K562 (cell line): ENCODE data around the gene TEFM. TPM values are rescaled to one million over a fixed set of nuclear protein-coding genes. Genes with fewer than 3 reads are reported as not detected.
A peak's percentile ranks its signal among the peaks of the same experiment; 100 is the strongest.

Source experiments
- ARNT ChIP-seq, 2 experiments: fragments of 450-650 bp; IDR thresholded peaks; 2 replicates each; pipeline ENCODE4 v1.6.1; 2016; ENCODE audit warnings: mild to moderate bottlenecking in 1 of 2
- CHD2 ChIP-seq: IDR thresholded peaks from 2 replicates; pipeline ENCODE4 v1.6.1; 2011; ENCODE audit warnings: low read depth, low read length
- ETV1 ChIP-seq: fragments of 450-650 bp; conservative IDR thresholded peaks from 2 replicates; pipeline ENCODE4 v1.6.1; 2016; ENCODE audit warnings: missing genetic modification characterization, control low read depth, low read depth, missing compliant biosample characterization
- HMG20A ChIP-seq: fragments of 450-650 bp; formaldehyde crosslinking; conservative IDR thresholded peaks from 2 replicates; pipeline ENCODE4 v1.4.0; 2020; ENCODE audit warnings: mild to moderate bottlenecking, mixed read lengths
- IRF1 ChIP-seq: sonication (generic); formaldehyde crosslinking; IDR thresholded peaks from 2 replicates; pipeline ENCODE4 v1.8.0; 2022; ENCODE audit warnings: missing genetic modification reagents, mild to moderate bottlenecking, borderline replicate concordance
- KDM5B ChIP-seq: fragments of 200-600 bp; sonication (generic); IDR thresholded peaks from 2 replicates; pipeline ENCODE4 v1.6.1; 2012; ENCODE audit warnings: low read depth, mild to moderate bottlenecking, moderate library complexity, low read length, control low read depth, inconsistent platforms; ENCODE audit not compliant: insufficient replicate concordance
- KLF6 ChIP-seq: fragments of 250-450 bp; sonication (Bioruptor Pico); IDR thresholded peaks from 2 replicates; pipeline ENCODE4 v1.4.0; 2020; ENCODE audit warnings: mild to moderate bottlenecking, moderate library complexity, borderline replicate concordance
- LARP7 ChIP-seq: fragments of 450-650 bp; IDR thresholded peaks from 2 replicates; pipeline ENCODE4 v1.6.1; 2016
- NEUROD1 ChIP-seq: fragments of 150-350 bp; IDR thresholded peaks from 2 replicates; pipeline ENCODE4 v1.6.1; 2014; ENCODE audit warnings: borderline replicate concordance, low read length, low read depth; ENCODE audit not compliant: partially characterized antibody
- POU5F1 ChIP-seq: fragments of 150-350 bp; IDR thresholded peaks from 2 replicates; pipeline ENCODE4 v1.6.1; 2014; ENCODE audit warnings: borderline replicate concordance, low read length, low read depth, mild to moderate bottlenecking; ENCODE audit not compliant: partially characterized antibody
- RB1 ChIP-seq: fragments of 450-650 bp; IDR thresholded peaks from 2 replicates; pipeline ENCODE4 v1.6.1; 2017; ENCODE audit warnings: low read depth, mild to moderate bottlenecking
- RHOXF2B ChIP-seq: fragments of 250-450 bp; sonication (Bioruptor Pico); conservative IDR thresholded peaks from 2 replicates; pipeline ENCODE4 v1.5.1; 2021
- TAF9B ChIP-seq: fragments of 450-650 bp; IDR thresholded peaks from 2 replicates; pipeline ENCODE4 v1.6.1; 2018; ENCODE audit warnings: mild to moderate bottlenecking; ENCODE audit not compliant: partially characterized antibody
- TARDBP ChIP-seq: fragments of 450-650 bp; IDR thresholded peaks from 2 replicates; pipeline ENCODE4 v1.6.1; 2016
- U2AF2 ChIP-seq: fragments of 200-400 bp; formaldehyde crosslinking; optimal IDR thresholded peaks from 2 replicates; pipeline ENCODE3; 2017; ENCODE audit warnings: low read depth, mild to moderate bottlenecking, low read length
- WHSC1 ChIP-seq: IDR thresholded peaks from one replicate; pipeline ENCODE4 v1.6.1; 2012; ENCODE audit warnings: low read length, control low read depth, inconsistent platforms
- XRCC4 ChIP-seq: IDR thresholded peaks from one replicate; pipeline ENCODE4 v1.6.1; 2011; ENCODE audit not compliant: insufficient read depth, insufficient read length; ENCODE audit errors: extremely low read depth
- ZC3H8 ChIP-seq: fragments of 450-650 bp; IDR thresholded peaks from 2 replicates; pipeline ENCODE4 v1.6.1; 2017
- ZNF12 ChIP-seq: sonication (generic); formaldehyde crosslinking; IDR thresholded peaks from 2 replicates; pipeline ENCODE4 v1.4.0; 2020; ENCODE audit warnings: mild to moderate bottlenecking, missing genetic modification reagents
- ZNF165 ChIP-seq: fragments of 250-450 bp; sonication (Bioruptor Pico); IDR thresholded peaks from 2 replicates; pipeline ENCODE4 v1.4.0; 2020; ENCODE audit warnings: borderline replicate concordance
- ZNF384 ChIP-seq: IDR thresholded peaks from 2 replicates; pipeline ENCODE4 v1.6.1; 2012; ENCODE audit warnings: low read depth, low read length, improper control_type of control experiment
- polyA plus RNA-seq, 8 experiments: library from polyadenylated mRNA; depleted of rRNA in 4 of 8; stranded (reverse) in 5 of 8; unstranded in 3 of 8; fragments of >200 nt; fragmentation: Nextera tagmentation in 2 of 8; fragmentation: Illumina TruSeq in 1 of 8; extraction: Ambion mirVana in 2 of 8; extraction: Trizol in 1 of 8; gene quantifications; 2 replicates each; pipeline versions ENCODE4 v1.2.1 to v1.2.3, GENCODE V29; 2011 to 2014; ENCODE audit warnings: inconsistent platforms in 1 of 8, missing spikeins in 1 of 8
- total RNA-seq, 7 experiments: library from RNA; depleted of rRNA in 6 of 7; stranded (reverse); fragments of >200 nt in 6 of 7; fragmentation: Illumina TruSeq in 2 of 7; extraction: Trizol in 2 of 7; gene quantifications; 2 replicates each; pipeline versions ENCODE4 v1.2.1 to v1.2.3, GENCODE V29; 2011 to 2021; ENCODE audit warnings: low replicate concordance in 1 of 7
- TF ChIP-seq, protein P1 (sequence below): fragments of 250-450 bp; sonication (Bioruptor Pico); IDR thresholded peaks from 2 replicates; pipeline ENCODE4 v1.8.0; 2021; ENCODE audit warnings: mild to moderate bottlenecking, moderate library complexity
- TF ChIP-seq, protein P2 (sequence below): fragments of 200-400 bp; formaldehyde crosslinking; IDR thresholded peaks from 2 replicates; pipeline ENCODE4 v1.6.1; 2017; ENCODE audit warnings: mild to moderate bottlenecking, low read depth, low read length, moderate library complexity
- TF ChIP-seq, protein P3 (sequence below): fragments of 250-450 bp; sonication (Bioruptor Pico); IDR thresholded peaks from 2 replicates; pipeline ENCODE4 v1.8.0; 2022; ENCODE audit warnings: inconsistent platforms, mild to moderate bottlenecking, moderate library complexity, borderline replicate concordance

The TEFM gene
- total and polyA plus RNA-seq, 9 of the 15 experiments (the other 6 are each of a cell fraction or from before 2014, with no cell fraction given) = 12.5 to 60.3 (median 23.3) TPM

DNA sequence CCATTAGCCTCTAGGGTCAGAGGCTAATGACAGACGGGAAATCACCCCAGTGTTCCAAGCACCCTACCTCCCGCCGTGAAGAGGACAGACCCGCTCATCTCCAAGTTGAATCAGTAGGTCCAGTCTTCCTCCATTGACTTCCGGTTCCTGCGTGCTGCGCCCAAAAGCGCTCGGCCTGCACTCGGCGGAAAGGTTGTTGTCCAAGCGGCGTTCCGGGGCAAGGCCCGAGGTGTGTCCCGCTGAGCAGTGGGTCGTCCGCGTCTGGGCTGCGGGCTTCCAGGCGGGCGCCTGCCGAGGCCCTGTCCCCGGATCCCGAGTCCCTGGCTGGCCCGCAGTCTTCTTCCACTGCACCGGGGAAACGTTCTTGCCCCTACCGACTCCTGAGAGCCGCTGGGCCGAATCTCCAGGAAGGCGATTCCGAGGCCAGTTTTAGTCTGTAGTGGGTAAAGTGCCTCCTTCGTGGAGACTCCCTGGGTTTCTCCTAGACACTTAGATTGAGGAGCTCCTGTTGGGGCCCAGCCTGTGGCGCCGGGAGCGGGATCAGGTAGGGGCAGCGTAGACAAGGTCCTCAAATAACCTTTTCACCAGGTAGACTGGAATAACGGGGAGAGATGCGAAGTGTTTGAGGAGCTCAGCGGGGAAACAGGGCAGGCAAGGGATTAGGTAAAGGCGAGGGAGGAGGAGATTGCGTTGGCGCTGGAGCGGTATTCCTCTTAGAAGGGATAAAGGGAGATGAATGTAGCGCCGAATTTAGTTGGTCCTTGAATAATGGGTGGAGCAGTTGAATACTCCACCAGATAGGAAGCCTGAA is at the start of gene TEFM (continued):
- TF ChIP-seq, protein P1, sequence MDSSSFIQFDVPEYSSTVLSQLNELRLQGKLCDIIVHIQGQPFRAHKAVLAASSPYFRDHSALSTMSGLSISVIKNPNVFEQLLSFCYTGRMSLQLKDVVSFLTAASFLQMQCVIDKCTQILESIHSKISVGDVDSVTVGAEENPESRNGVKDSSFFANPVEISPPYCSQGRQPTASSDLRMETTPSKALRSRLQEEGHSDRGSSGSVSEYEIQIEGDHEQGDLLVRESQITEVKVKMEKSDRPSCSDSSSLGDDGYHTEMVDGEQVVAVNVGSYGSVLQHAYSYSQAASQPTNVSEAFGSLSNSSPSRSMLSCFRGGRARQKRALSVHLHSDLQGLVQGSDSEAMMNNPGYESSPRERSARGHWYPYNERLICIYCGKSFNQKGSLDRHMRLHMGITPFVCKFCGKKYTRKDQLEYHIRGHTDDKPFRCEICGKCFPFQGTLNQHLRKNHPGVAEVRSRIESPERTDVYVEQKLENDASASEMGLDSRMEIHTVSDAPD (CRISPR knock-in tag) = no peak
- no peak for TF ChIP-seq IRF1 (CRISPR knock-in tag)
- no peak for TF ChIP-seq HMG20A (CRISPR knock-in tag)
- TF ChIP-seq, protein P2, sequence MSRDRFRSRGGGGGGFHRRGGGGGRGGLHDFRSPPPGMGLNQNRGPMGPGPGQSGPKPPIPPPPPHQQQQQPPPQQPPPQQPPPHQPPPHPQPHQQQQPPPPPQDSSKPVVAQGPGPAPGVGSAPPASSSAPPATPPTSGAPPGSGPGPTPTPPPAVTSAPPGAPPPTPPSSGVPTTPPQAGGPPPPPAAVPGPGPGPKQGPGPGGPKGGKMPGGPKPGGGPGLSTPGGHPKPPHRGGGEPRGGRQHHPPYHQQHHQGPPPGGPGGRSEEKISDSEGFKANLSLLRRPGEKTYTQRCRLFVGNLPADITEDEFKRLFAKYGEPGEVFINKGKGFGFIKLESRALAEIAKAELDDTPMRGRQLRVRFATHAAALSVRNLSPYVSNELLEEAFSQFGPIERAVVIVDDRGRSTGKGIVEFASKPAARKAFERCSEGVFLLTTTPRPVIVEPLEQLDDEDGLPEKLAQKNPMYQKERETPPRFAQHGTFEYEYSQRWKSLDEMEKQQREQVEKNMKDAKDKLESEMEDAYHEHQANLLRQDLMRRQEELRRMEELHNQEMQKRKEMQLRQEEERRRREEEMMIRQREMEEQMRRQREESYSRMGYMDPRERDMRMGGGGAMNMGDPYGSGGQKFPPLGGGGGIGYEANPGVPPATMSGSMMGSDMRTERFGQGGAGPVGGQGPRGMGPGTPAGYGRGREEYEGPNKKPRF = no peak
- TF ChIP-seq KDM5B = peak; percentile 86
- no peak for TF ChIP-seq ZNF12 (CRISPR knock-in tag)
- TF ChIP-seq, protein P3, sequence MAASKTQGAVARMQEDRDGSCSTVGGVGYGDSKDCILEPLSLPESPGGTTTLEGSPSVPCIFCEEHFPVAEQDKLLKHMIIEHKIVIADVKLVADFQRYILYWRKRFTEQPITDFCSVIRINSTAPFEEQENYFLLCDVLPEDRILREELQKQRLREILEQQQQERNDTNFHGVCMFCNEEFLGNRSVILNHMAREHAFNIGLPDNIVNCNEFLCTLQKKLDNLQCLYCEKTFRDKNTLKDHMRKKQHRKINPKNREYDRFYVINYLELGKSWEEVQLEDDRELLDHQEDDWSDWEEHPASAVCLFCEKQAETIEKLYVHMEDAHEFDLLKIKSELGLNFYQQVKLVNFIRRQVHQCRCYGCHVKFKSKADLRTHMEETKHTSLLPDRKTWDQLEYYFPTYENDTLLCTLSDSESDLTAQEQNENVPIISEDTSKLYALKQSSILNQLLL = no peak
- 0 out of 2 replicates have a peak, but pooled peaks have one; percentile 71 for TF ChIP-seq TARDBP
- no peak for TF ChIP-seq RHOXF2B (CRISPR knock-in tag)
- 0 out of 4 replicates have a peak, but pooled peaks have one; percentile 33 to 40 for TF ChIP-seq ARNT (IDR thresholded peaks at IDR 0.05)
- TF ChIP-seq ZC3H8 = no peak; the same call in 1 of the 2 replicates
- no peak for TF ChIP-seq POU5F1
- no peak for TF ChIP-seq U2AF2
- TF ChIP-seq ZNF384 = peak; percentile 54; the same call in 1 of the 2 replicates
- TF ChIP-seq TAF9B = peak; percentile 96
- TF ChIP-seq LARP7 = no peak
- no peak for TF ChIP-seq ZNF165 (CRISPR knock-in tag)
- TF ChIP-seq XRCC4 = no peak
- peak; percentile 80; the same call in 1 of the 2 replicates for TF ChIP-seq KLF6 (CRISPR knock-in tag)
- TF ChIP-seq ETV1 = peak; percentile 86
- TF ChIP-seq RB1 = peak; percentile 94
- TF ChIP-seq NEUROD1 = peak; percentile 71
- TF ChIP-seq CHD2 = no peak
- no peak for TF ChIP-seq WHSC1
